IPS DF 19.7 (cell line): Measurements from ENCODE around the gene FBXW2.

Source experiments
- DNase-seq: peaks from one replicate; pipeline ENCODE4 v3.0.0-alpha.2; 2013; ENCODE audit warnings: low read depth, low spot score

The FBXW2 gene

GRCh38 chr9:120742951-120743416 lies 50.2 kb downstream of the FBXW2 start:
- no peak for DNase-seq

GRCh38 chr9:120741701-120742100 lies 51.5 kb downstream of the FBXW2 start:
- DNase-seq = no peak

- DNase-seq = no peak
Observed at GRCh38 chr9:120741191-120741590, 52.0 kb downstream of the FBXW2 start.

- no peak for DNase-seq
Observed at GRCh38 chr9:120740132-120740531, 53.1 kb downstream of the FBXW2 start.

- no peak for DNase-seq
Observed at GRCh38 chr9:120737416-120738165, 55.6 kb downstream of the FBXW2 start.

GRCh38 chr9:120736881-120737280 lies 56.3 kb downstream of the FBXW2 start:
- DNase-seq = no peak

GRCh38 chr9:120735415-120736126 lies 57.6 kb downstream of the FBXW2 start:
- no peak for DNase-seq

- DNase-seq = no peak
Observed at GRCh38 chr9:120734607-120735410, 58.4 kb downstream of the FBXW2 start.

- DNase-seq = no peak
Observed at GRCh38 chr9:120733190-120733589, 60.0 kb downstream of the FBXW2 start.

GRCh38 chr9:120730654-120731514 lies 62.3 kb downstream of the FBXW2 start:
- DNase-seq = no peak

- DNase-seq = no peak
Observed at GRCh38 chr9:120729791-120730241, 63.4 kb downstream of the FBXW2 start.

GRCh38 chr9:120726484-120726883 lies 66.7 kb downstream of the FBXW2 start:
- no peak for DNase-seq

GRCh38 chr9:120725907-120726306 lies 67.3 kb downstream of the FBXW2 start:
- no peak for DNase-seq

GRCh38 chr9:120724757-120725400 lies 68.3 kb downstream of the FBXW2 start:
- no peak for DNase-seq

- no peak for DNase-seq
Observed at GRCh38 chr9:120723565-120723964, 69.7 kb downstream of the FBXW2 start.

GRCh38 chr9:120720404-120720803 lies 72.8 kb downstream of the FBXW2 start:
- DNase-seq = no peak

GRCh38 chr9:120718316-120718715 lies 74.9 kb downstream of the FBXW2 start:
- no peak for DNase-seq

- DNase-seq = no peak
Observed at GRCh38 chr9:120717176-120717575, 76.0 kb downstream of the FBXW2 start.

- no peak for DNase-seq
Observed at GRCh38 chr9:120716483-120716882, 76.7 kb downstream of the FBXW2 start.

- no peak for DNase-seq
Observed at GRCh38 chr9:120715389-120715924, 77.8 kb downstream of the FBXW2 start.
